Loucy (cell line): ENCODE results near the gene DQX1.

Experiments used
- H2AFZ ChIP-seq: fragments of 200-600 bp; sonication (generic); 2 replicates; pipeline ENCODE4 v1.6.0; 2016; ENCODE audit warnings: antibody characterized with exemption, mild to moderate bottlenecking, low read length, moderate library complexity
- H3F3A ChIP-seq: fragments of 200-600 bp; 2 replicates; pipeline ENCODE4 v1.6.0; 2016; ENCODE audit warnings: antibody characterized with exemption, low read depth, mild to moderate bottlenecking
- H3K27me3 ChIP-seq: fragments of 200-600 bp; sonication (generic); 2 replicates; pipeline ENCODE4 v1.6.1; 2014; ENCODE audit warnings: low read length, mild to moderate bottlenecking; ENCODE audit not compliant: insufficient read depth, poor library complexity, severe bottlenecking
- H3K36me3 ChIP-seq: fragments of 200-600 bp; sonication (generic); 2 replicates; pipeline ENCODE4 v1.6.1; 2016; ENCODE audit warnings: low read length; ENCODE audit not compliant: insufficient read depth
- H3K4me1 ChIP-seq: fragments of 200-600 bp; sonication (generic); 2 replicates; pipeline ENCODE4 v1.5.1; 2014; ENCODE audit warnings: low read length, mild to moderate bottlenecking; ENCODE audit not compliant: insufficient read depth, poor library complexity, severe bottlenecking
- H3K4me2 ChIP-seq: fragments of 200-600 bp; sonication (generic); 2 replicates; pipeline ENCODE4 v1.6.0; 2014; ENCODE audit warnings: antibody characterized with exemption, low read length, low read depth, mild to moderate bottlenecking; ENCODE audit not compliant: poor library complexity, severe bottlenecking
- H3K4me3 ChIP-seq: fragments of 200-600 bp; sonication (generic); 2 replicates; pipeline ENCODE4 v1.5.1; 2014; ENCODE audit warnings: low read length, mild to moderate bottlenecking, mixed read lengths; ENCODE audit not compliant: poor library complexity, severe bottlenecking
- H3K79me2 ChIP-seq: fragments of 200-600 bp; sonication (generic); 2 replicates; pipeline ENCODE4 v1.6.1; 2014; ENCODE audit warnings: low read length; ENCODE audit not compliant: insufficient read depth
- H3K9ac ChIP-seq: fragments of 200-600 bp; sonication (generic); 2 replicates; pipeline ENCODE4 v1.6.0; 2014; ENCODE audit warnings: mild to moderate bottlenecking, low read depth, low read length, moderate library complexity; ENCODE audit not compliant: poor library complexity, severe bottlenecking
- H3K9me2 ChIP-seq: fragments of 200-600 bp; sonication (generic); replicated peaks from 2 replicates; pipeline ENCODE4 v1.6.1; 2016; ENCODE audit warnings: low read depth, low read length, mixed read lengths
- H3K9me3 ChIP-seq: fragments of 200-600 bp; sonication (generic); 2 replicates; pipeline ENCODE4 v1.6.1; 2014; ENCODE audit warnings: mild to moderate bottlenecking, antibody characterized with exemption, low read length, low read depth; ENCODE audit not compliant: insufficient read depth
- H4K20me1 ChIP-seq: fragments of 200-600 bp; sonication (generic); 2 replicates; pipeline ENCODE4 v1.6.0; 2014; ENCODE audit warnings: antibody characterized with exemption, low read length, mild to moderate bottlenecking; ENCODE audit not compliant: insufficient read depth, poor library complexity, severe bottlenecking
- EZH2phosphoT487 ChIP-seq: fragments of 200-600 bp; IDR thresholded peaks from 2 replicates; pipeline ENCODE4 v1.6.1; 2018; ENCODE audit warnings: antibody characterized with exemption, mild to moderate bottlenecking, moderate library complexity, borderline replicate concordance
- TF ChIP-seq, protein P1 (sequence below): fragments of 200-600 bp; sonication (generic); conservative IDR thresholded peaks from 2 replicates; pipeline ENCODE4 v1.5.1; 2014; ENCODE audit warnings: mild to moderate bottlenecking, antibody characterized with exemption, low read length

The DQX1 gene

DNA sequence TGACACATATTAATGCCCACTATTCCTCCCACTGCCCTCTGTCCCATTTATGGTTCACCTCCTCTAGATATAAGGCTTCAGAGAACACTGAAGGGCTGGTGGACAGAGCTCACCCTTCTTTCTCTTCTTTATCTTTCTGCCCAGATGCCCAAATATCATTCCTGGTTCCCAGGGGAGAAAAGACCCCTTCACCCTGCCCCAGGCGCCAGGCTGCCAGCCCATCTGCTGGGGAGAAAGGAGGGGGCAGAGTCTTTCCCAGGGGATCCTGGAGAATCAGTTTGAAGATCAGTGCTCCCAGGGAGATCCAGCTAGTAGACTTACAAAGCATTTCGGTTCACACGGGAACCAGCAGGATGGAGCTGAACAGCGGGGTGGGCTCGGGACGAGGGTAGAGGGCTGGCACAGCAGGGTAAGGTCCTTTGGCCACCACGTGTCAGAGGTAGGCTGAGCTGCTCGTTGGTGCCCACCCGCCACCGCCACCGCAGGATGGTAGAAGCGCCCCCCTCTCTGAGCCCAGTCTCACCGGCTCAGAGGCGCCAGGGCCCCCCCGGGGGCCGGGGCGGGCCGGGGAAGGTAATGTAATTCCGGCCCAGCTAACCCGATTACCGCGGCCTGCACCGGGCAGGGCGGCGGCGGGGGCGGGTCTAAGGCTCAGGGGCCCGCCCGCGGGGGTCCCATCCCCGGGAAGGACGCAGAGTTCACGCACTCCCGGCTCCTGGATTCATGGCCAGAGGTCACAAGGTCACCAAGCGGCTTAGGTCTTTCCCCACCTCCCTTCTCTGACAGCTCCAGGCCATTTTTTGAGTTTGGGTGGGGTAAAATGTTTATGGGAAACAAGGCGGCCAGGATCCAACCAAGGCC, 13.1 kb downstream of the DQX1 start:
- Histone ChIP-seq H3K9ac (no peak overlapping the region), H3K27me3 (peaks cover 14% of the 10 kb centered on the region), H3K9me2 (no peaks in the 10 kb centered on the region), H3K9me3 (no peaks in the 10 kb centered on the region), H3F3A (no peaks in the 10 kb centered on the region), H3K36me3 (no peaks in the 10 kb centered on the region), H4K20me1 (no peaks in the 10 kb centered on the region), H2AFZ (no peak overlapping the region), H3K4me2 (no peak overlapping the region), H3K4me1 (peaks cover 11% of the 10 kb centered on the region), H3K4me3 (no peak overlapping the region), H3K79me2 (no peaks in the 10 kb centered on the region)
- TF ChIP-seq, protein P1, sequence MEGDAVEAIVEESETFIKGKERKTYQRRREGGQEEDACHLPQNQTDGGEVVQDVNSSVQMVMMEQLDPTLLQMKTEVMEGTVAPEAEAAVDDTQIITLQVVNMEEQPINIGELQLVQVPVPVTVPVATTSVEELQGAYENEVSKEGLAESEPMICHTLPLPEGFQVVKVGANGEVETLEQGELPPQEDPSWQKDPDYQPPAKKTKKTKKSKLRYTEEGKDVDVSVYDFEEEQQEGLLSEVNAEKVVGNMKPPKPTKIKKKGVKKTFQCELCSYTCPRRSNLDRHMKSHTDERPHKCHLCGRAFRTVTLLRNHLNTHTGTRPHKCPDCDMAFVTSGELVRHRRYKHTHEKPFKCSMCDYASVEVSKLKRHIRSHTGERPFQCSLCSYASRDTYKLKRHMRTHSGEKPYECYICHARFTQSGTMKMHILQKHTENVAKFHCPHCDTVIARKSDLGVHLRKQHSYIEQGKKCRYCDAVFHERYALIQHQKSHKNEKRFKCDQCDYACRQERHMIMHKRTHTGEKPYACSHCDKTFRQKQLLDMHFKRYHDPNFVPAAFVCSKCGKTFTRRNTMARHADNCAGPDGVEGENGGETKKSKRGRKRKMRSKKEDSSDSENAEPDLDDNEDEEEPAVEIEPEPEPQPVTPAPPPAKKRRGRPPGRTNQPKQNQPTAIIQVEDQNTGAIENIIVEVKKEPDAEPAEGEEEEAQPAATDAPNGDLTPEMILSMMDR: no peak
- no peak for TF ChIP-seq EZH2phosphoT487

DNA sequence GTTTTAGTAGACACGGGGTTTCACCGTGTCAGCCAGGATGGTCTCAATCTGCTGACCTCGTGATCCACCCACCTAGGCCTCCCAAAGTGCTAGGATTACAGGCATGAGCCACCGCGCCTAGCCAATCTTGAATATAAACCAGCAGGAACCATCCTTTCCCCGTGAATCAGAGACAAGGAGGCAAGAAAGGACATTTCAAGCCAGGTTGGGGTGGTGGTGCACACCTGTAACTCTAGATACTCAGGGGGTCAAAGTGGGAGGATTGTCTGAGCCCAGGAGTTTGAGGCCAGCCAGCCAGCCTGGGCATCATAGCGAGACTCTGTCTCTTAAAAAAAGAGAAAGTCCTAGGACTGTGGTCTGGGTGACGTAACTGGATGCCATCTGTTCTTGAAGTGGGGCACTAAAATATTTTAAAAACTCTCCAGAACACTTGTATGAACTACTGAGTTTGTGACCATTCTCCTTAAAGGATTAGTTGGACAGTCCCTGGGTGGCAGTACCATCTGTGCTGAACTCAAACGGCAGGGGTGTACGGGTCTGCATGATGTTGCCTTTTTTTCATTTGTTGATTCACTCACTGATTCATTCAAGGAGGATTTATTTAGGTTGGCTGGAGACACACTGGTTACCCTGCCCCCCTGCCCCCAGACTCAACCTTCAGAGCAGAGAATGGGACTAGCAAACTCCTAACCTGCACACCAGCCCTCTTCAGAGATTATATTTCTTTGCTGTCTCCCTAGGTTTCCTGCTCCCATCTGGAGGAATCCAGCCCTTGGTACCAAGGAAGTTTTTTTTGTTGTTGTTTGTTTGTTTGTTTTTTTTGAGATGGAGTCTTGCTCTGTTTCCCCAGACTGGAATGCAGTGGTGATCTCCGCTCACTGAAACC, 14.7 kb downstream of the DQX1 start:
- Histone ChIP-seq H3K9ac (no peak overlapping the region), H3K79me2 (peaks cover 7% of the 10 kb centered on the region; the same call in 1 of the 2 replicates), H3F3A (no peaks in the 10 kb centered on the region), H3K9me2 (no peaks in the 10 kb centered on the region), H3K27me3 (peaks cover 14% of the 10 kb centered on the region), H3K4me1 (peaks cover 21% of the 10 kb centered on the region), H4K20me1 (no peaks in the 10 kb centered on the region), H3K4me3 (no peak overlapping the region), H3K36me3 (no peaks in the 10 kb centered on the region), H2AFZ (no peak overlapping the region), H3K4me2 (no peak overlapping the region), H3K9me3 (no peaks in the 10 kb centered on the region)
- TF ChIP-seq EZH2phosphoT487: no peak
- TF ChIP-seq, protein P1: no peak

DNA sequence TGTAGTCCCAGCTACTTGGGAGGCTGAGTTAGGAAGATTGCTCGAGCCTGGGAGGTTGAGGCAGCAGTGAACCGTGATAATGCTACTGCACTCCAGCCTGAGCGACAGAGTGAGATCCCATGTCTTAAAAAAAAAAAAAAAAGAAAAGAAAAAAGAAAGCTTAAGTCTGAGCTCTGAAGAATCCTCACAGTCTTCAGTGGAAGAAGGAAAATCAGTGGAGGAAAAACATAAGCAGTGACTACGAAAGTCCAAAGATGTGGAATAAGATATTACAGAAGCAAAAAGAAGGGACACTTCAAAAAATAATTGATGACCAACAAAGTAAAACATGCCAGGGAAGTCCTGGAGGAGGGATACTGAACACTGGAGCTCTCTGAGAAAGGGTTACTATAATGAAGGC, 15.8 kb downstream of the DQX1 start:
- no peaks in the 10 kb centered on the region for H3K36me3 ChIP-seq
- no peaks in the 10 kb centered on the region for H4K20me1 ChIP-seq
- no peak overlapping the region for H3K4me2 ChIP-seq
- TF ChIP-seq, protein P1: no peak
- TF ChIP-seq EZH2phosphoT487: no peak
- H3K4me1 ChIP-seq: peaks cover 26% of the 10 kb centered on the region
- H3K4me3 ChIP-seq: no peak overlapping the region
- H3K27me3 ChIP-seq: peaks cover 14% of the 10 kb centered on the region
- no peak overlapping the region for H3K9ac ChIP-seq
- H3F3A ChIP-seq: no peaks in the 10 kb centered on the region
- no peaks in the 10 kb centered on the region for H3K9me2 ChIP-seq
- no peak overlapping the region for H2AFZ ChIP-seq
- peaks cover 15% of the 10 kb centered on the region; the same call in 1 of the 2 replicates for H3K79me2 ChIP-seq
- no peaks in the 10 kb centered on the region for H3K9me3 ChIP-seq
